GM23338 (cell line): ENCODE measurements around the gene COL4A1. TPM values are rescaled to one million over a fixed set of nuclear protein-coding genes. Genes with fewer than 3 reads are reported as not detected.

ENCODE experiments used
- ATAC-seq: fragments of 200-7000 bp; cut with Tn5 transposase; 3 replicates; pipeline ENCODE4 v1.9.1; 2020
- DNase-seq: peaks from one replicate; pipeline ENCODE4 v3.0.0-alpha.2; 2015; ENCODE audit warnings: low spot score
- H2AFZ ChIP-seq: fragments of 200-600 bp; sonication (generic); 2 replicates; pipeline ENCODE4 v1.8.0; 2016; ENCODE audit warnings: antibody characterized with exemption, mild to moderate bottlenecking, moderate library complexity
- H3F3A ChIP-seq: fragments of 200-600 bp; sonication (generic); replicated peaks from 2 replicates; pipeline ENCODE4 v1.8.0; 2017; ENCODE audit warnings: antibody characterized with exemption, mixed run types, low read depth
- H3K27ac ChIP-seq: fragments of 200-600 bp; sonication (generic); 2 replicates; pipeline ENCODE4 v1.6.1; 2016; ENCODE audit warnings: low read depth
- H3K27me3 ChIP-seq: fragments of 200-600 bp; sonication (generic); 2 replicates; pipeline ENCODE4 v1.8.0; 2016; ENCODE audit warnings: mild to moderate bottlenecking, mixed run types, moderate library complexity; ENCODE audit not compliant: insufficient read depth
- H3K36me3 ChIP-seq: fragments of 200-600 bp; sonication (generic); 2 replicates; pipeline ENCODE4 v1.8.0; 2016; ENCODE audit warnings: mild to moderate bottlenecking; ENCODE audit not compliant: insufficient read depth
- H3K4me1 ChIP-seq: fragments of 200-600 bp; sonication (generic); 2 replicates; pipeline ENCODE4 v1.8.0; 2016; ENCODE audit warnings: mild to moderate bottlenecking, moderate library complexity; ENCODE audit not compliant: insufficient read depth
- H3K4me2 ChIP-seq: fragments of 200-600 bp; sonication (generic); 2 replicates; pipeline ENCODE4 v1.7.1; 2017; ENCODE audit warnings: mixed run types
- H3K4me3 ChIP-seq: fragments of 200-600 bp; sonication (generic); 2 replicates; pipeline ENCODE4 v1.6.1; 2016; ENCODE audit warnings: mixed run types
- H3K79me2 ChIP-seq: fragments of 200-600 bp; sonication (generic); replicated peaks from 2 replicates; pipeline ENCODE4 v1.8.0; 2017; ENCODE audit warnings: mild to moderate bottlenecking; ENCODE audit not compliant: insufficient read depth
- H3K9me2 ChIP-seq: fragments of 200-600 bp; sonication (generic); 2 replicates; pipeline ENCODE4 v1.8.0; 2017; ENCODE audit not compliant: insufficient read depth
- H4K20me1 ChIP-seq: fragments of 200-600 bp; sonication (generic); replicated peaks from 2 replicates; pipeline ENCODE4 v1.8.0; 2017; ENCODE audit warnings: mild to moderate bottlenecking; ENCODE audit not compliant: insufficient read depth
- H3K27ac Mint-ChIP-seq: 2 replicates; pipeline ENCODE4 v1.8.0; 2020; ENCODE audit warnings: inconsistent platforms, mild to moderate bottlenecking, moderate library complexity, mixed read lengths
- H3K27me3 Mint-ChIP-seq: 3 replicates; pipeline ENCODE4 v1.8.0; 2022; ENCODE audit warnings: low read depth, mild to moderate bottlenecking, moderate library complexity, mixed read lengths, inconsistent platforms; ENCODE audit not compliant: insufficient read depth, poor library complexity
- H3K36me3 Mint-ChIP-seq: 3 replicates; pipeline ENCODE4 v1.8.0; 2021; ENCODE audit warnings: low read depth, mild to moderate bottlenecking, inconsistent platforms, moderate library complexity, mixed read lengths
- H3K4me1 Mint-ChIP-seq: 3 replicates; pipeline ENCODE4 v1.8.0; 2020; ENCODE audit warnings: mild to moderate bottlenecking, inconsistent platforms, mixed read lengths
- H3K4me3 Mint-ChIP-seq: 3 replicates; pipeline ENCODE4 v1.8.0; 2021; ENCODE audit warnings: moderate library complexity, mild to moderate bottlenecking, inconsistent platforms, mixed read lengths
- H3K9me3 Mint-ChIP-seq: 3 replicates; pipeline ENCODE4 v1.8.0; 2020; ENCODE audit warnings: moderate library complexity, mild to moderate bottlenecking, inconsistent platforms, mixed read lengths
- CREB1 ChIP-seq: fragments of 250-450 bp; sonication (Bioruptor Pico); IDR thresholded peaks from 2 replicates; pipeline ENCODE4 v1.5.0; 2020; ENCODE audit warnings: low read depth, mild to moderate bottlenecking, moderate library complexity
- EZH2 ChIP-seq: fragments of 200-600 bp; sonication (generic); IDR thresholded peaks from one replicate; pipeline ENCODE4 v1.8.0; 2017; ENCODE audit warnings: antibody characterized with exemption, mild to moderate bottlenecking, low read depth; ENCODE audit not compliant: unreplicated experiment
- JUNB ChIP-seq: IDR thresholded peaks from one replicate; pipeline ENCODE4 v1.6.1; 2016; ENCODE audit warnings: antibody characterized with exemption; ENCODE audit not compliant: unreplicated experiment
- STAT1 ChIP-seq: IDR thresholded peaks from one replicate; pipeline ENCODE4 v1.6.1; 2016; ENCODE audit warnings: antibody characterized with exemption; ENCODE audit not compliant: unreplicated experiment
- ZNF331 ChIP-seq: fragments of 250-450 bp; sonication (Bioruptor Pico); IDR thresholded peaks from 2 replicates; pipeline ENCODE4 v1.5.0; 2020; ENCODE audit warnings: low read depth, mild to moderate bottlenecking, moderate library complexity
- polyA plus RNA-seq: library from polyadenylated mRNA; unstranded; fragments of >200 nt; fragmentation: Nextera tagmentation; extraction: Ambion mirVana; gene quantifications from 2 replicates; pipeline ENCODE4 v1.2.1, GENCODE V29; 2016
- total RNA-seq: library from RNA; depleted of rRNA; stranded (reverse); fragments of >200 nt; shearing (Covaris generic); gene quantifications from 2 replicates; pipeline ENCODE4 v1.2.3, GENCODE V29; 2014
- TF ChIP-seq, protein P1 (sequence below), 2 experiments: fragments of 200-600 bp in 1 of 2; sonication (generic) in 1 of 2; conservative IDR thresholded peaks; 2 replicates each; pipeline versions ENCODE4 v1.5.1 to v1.6.1; 2016 to 2017; ENCODE audit warnings: antibody characterized with exemption in 2 of 2, low read depth in 2 of 2, mild to moderate bottlenecking in 2 of 2, moderate library complexity in 1 of 2
- TF ChIP-seq, protein P2 (sequence below): IDR thresholded peaks from one replicate; pipeline ENCODE4 v1.6.1; 2018; ENCODE audit warnings: antibody characterized with exemption; ENCODE audit not compliant: unreplicated experiment
- TF ChIP-seq, protein P3 (sequence below): IDR thresholded peaks from 2 replicates; pipeline ENCODE4 v1.6.1; 2016; ENCODE audit warnings: antibody characterized with exemption

COL4A1 gene
- total and polyA plus RNA-seq, 2 experiments from 2014 or later = 39.1 to 110 TPM

DNA sequence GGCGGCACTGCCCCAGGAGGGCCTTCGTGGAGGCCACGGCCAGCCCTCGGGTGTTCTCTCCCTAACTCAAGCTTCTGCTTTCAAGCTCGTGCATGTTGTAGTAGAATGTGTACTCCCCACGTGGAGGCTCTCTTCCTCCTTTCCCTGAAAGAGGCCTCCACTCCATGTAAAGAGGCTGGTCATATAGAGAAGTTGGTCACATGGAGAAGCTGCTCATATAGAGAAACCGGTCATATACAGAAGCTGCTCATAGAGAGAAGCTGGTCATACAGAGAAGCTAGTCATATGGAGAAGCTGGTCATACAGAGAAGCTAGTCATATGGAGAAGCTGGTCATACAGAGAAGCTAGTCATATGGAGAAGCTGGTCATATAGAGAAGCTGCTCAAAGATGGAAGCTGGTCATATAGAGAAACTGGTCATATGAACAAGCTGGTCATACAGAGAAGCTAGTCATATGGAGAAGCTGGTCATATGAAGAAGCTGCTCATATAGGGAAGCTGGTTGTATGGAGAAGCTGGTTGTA is 152.5 kb downstream of the COL4A1 start:
- Histone ChIP-seq H3K27ac (no peak overlapping the region), H3K27me3 (no peaks in the 10 kb centered on the region), H3K4me3 (no peak overlapping the region), H3K4me1 (no peaks in the 10 kb centered on the region), H3K4me2 (no peak overlapping the region), H3K9me2 (no peaks in the 10 kb centered on the region), H4K20me1 (no peaks in the 10 kb centered on the region), H2AFZ (no peak overlapping the region), H3K36me3 (peaks cover 15% of the 10 kb centered on the region; the same call in 1 of the 2 replicates), H3F3A (no peaks in the 10 kb centered on the region), H3K79me2 (no peaks in the 10 kb centered on the region)
- Mint-ChIP-seq H3K27me3 (peaks cover 2% of the 10 kb centered on the region), H3K36me3 (peaks cover 30% of the 10 kb centered on the region), H3K4me3 (no peak overlapping the region), H3K4me1 (peaks cover 8% of the 10 kb centered on the region), H3K27ac (no peak overlapping the region), H3K9me3 (no peaks in the 10 kb centered on the region)
- DNase-seq (no peak), ATAC-seq (no peak)
- TF ChIP-seq EZH2 = no peak
- TF ChIP-seq JUNB = no peak
- no peak for TF ChIP-seq ZNF331 (CRISPR knock-in tag)
- TF ChIP-seq, protein P1, sequence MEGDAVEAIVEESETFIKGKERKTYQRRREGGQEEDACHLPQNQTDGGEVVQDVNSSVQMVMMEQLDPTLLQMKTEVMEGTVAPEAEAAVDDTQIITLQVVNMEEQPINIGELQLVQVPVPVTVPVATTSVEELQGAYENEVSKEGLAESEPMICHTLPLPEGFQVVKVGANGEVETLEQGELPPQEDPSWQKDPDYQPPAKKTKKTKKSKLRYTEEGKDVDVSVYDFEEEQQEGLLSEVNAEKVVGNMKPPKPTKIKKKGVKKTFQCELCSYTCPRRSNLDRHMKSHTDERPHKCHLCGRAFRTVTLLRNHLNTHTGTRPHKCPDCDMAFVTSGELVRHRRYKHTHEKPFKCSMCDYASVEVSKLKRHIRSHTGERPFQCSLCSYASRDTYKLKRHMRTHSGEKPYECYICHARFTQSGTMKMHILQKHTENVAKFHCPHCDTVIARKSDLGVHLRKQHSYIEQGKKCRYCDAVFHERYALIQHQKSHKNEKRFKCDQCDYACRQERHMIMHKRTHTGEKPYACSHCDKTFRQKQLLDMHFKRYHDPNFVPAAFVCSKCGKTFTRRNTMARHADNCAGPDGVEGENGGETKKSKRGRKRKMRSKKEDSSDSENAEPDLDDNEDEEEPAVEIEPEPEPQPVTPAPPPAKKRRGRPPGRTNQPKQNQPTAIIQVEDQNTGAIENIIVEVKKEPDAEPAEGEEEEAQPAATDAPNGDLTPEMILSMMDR (conservative IDR thresholded peaks at IDR 0.05; ENCODE audit: low read depth in 2 of 2) = no peak
- TF ChIP-seq STAT1 = no peak

DNA sequence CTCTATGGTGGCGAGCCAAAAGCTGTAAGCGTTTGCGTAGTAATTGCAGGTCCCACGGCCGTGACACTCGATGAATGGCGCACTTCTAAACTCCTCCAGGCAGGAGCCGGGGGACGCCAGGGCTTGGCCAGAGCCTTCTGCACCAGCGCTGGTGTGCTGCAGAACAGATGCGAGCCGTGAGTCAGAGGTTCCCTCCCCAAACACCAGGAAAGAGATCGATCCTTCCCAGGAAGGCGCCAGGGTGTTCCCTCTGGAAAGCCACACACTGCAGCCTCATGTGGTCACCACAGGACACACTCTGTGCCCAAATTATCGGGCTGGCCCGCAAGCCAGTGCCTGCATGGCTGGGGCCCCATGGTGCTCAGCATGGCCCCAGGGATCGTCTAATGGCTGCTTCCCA is 154.6 kb downstream of the COL4A1 start:
- H3K27ac ChIP-seq = no peak overlapping the region
- no peaks in the 10 kb centered on the region for H3K9me2 ChIP-seq
- no peak for DNase-seq
- H4K20me1 ChIP-seq = no peaks in the 10 kb centered on the region
- H3K4me3 ChIP-seq = no peak overlapping the region
- no peaks in the 10 kb centered on the region for H3K79me2 ChIP-seq
- no peak overlapping the region for H2AFZ ChIP-seq
- H3F3A ChIP-seq = no peaks in the 10 kb centered on the region
- Mint-ChIP-seq H3K4me1 (peaks cover 8% of the 10 kb centered on the region), H3K9me3 (no peaks in the 10 kb centered on the region), H3K27me3 (peaks cover 2% of the 10 kb centered on the region), H3K27ac (peak overlapping the region; percentile 58; the same call in 1 of the 2 replicates), H3K4me3 (no peak overlapping the region), H3K36me3 (peaks cover 30% of the 10 kb centered on the region)
- no peak for ATAC-seq
- 0 out of 2 replicates have a peak, but pooled peaks cover 4% of the 10 kb centered on the region for H3K36me3 ChIP-seq
- TF ChIP-seq, protein P1 (conservative IDR thresholded peaks at IDR 0.05; ENCODE audit: low read depth in 2 of 2) = no peak
- TF ChIP-seq JUNB = no peak
- TF ChIP-seq, protein P2, sequence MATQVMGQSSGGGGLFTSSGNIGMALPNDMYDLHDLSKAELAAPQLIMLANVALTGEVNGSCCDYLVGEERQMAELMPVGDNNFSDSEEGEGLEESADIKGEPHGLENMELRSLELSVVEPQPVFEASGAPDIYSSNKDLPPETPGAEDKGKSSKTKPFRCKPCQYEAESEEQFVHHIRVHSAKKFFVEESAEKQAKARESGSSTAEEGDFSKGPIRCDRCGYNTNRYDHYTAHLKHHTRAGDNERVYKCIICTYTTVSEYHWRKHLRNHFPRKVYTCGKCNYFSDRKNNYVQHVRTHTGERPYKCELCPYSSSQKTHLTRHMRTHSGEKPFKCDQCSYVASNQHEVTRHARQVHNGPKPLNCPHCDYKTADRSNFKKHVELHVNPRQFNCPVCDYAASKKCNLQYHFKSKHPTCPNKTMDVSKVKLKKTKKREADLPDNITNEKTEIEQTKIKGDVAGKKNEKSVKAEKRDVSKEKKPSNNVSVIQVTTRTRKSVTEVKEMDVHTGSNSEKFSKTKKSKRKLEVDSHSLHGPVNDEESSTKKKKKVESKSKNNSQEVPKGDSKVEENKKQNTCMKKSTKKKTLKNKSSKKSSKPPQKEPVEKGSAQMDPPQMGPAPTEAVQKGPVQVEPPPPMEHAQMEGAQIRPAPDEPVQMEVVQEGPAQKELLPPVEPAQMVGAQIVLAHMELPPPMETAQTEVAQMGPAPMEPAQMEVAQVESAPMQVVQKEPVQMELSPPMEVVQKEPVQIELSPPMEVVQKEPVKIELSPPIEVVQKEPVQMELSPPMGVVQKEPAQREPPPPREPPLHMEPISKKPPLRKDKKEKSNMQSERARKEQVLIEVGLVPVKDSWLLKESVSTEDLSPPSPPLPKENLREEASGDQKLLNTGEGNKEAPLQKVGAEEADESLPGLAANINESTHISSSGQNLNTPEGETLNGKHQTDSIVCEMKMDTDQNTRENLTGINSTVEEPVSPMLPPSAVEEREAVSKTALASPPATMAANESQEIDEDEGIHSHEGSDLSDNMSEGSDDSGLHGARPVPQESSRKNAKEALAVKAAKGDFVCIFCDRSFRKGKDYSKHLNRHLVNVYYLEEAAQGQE = no peak
- TF ChIP-seq, protein P3, sequence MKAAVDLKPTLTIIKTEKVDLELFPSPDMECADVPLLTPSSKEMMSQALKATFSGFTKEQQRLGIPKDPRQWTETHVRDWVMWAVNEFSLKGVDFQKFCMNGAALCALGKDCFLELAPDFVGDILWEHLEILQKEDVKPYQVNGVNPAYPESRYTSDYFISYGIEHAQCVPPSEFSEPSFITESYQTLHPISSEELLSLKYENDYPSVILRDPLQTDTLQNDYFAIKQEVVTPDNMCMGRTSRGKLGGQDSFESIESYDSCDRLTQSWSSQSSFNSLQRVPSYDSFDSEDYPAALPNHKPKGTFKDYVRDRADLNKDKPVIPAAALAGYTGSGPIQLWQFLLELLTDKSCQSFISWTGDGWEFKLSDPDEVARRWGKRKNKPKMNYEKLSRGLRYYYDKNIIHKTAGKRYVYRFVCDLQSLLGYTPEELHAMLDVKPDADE = no peak
- TF ChIP-seq CREB1 = no peak
- TF ChIP-seq EZH2 = no peak
- no peaks in the 10 kb centered on the region for H3K4me1 ChIP-seq
- H3K27me3 ChIP-seq = no peaks in the 10 kb centered on the region
- H3K4me2 ChIP-seq = no peak overlapping the region
